Prostate gland (tissue), 2 donors: ENCODE data around the gene PTPRS. TPM values are rescaled to one million over a fixed set of nuclear protein-coding genes. Genes with fewer than 3 reads are reported as not detected.

Experiments
- DNase-seq: peaks from one replicate; pipeline ENCODE4 v3.0.0-alpha.2; 2019; ENCODE audit warnings: low spot score
- H3K27ac ChIP-seq, 2 donors: fragments of 200-600 bp; sonication (generic); 2 replicates each; pipeline ENCODE4 v1.5.1; 2017 to 2019
- H3K27me3 ChIP-seq: fragments of 200-600 bp; sonication (generic); replicated peaks from 2 replicates; pipeline ENCODE4 v1.5.1; 2019; ENCODE audit not compliant: insufficient read depth
- H3K36me3 ChIP-seq, 2 donors: fragments of 200-600 bp; sonication (generic); 1 replicate in 1 of 2; 2 replicates in 1 of 2; pipeline versions ENCODE4 v1.5.1 to v1.8.1; 2017 to 2019
- H3K4me1 ChIP-seq: fragments of 200-600 bp; sonication (generic); replicated peaks from 2 replicates; pipeline ENCODE4 v1.5.1; 2019
- H3K4me3 ChIP-seq, 2 donors: fragments of 200-600 bp; sonication (generic); 2 replicates each; pipeline ENCODE4 v1.5.1; 2017 to 2019
- H3K9me3 ChIP-seq: fragments of 200-600 bp; sonication (generic); 2 replicates; pipeline ENCODE4 v1.5.1; 2017
- POLR2A ChIP-seq: fragments of 450-650 bp; IDR thresholded peaks from one replicate; pipeline ENCODE4 v1.6.1; 2016; ENCODE audit warnings: antibody characterized with exemption, mild to moderate bottlenecking
- POLR2AphosphoS5 ChIP-seq: sonication (generic); formaldehyde crosslinking; IDR thresholded peaks from one replicate; pipeline ENCODE4 v1.6.1; 2017; ENCODE audit warnings: antibody characterized with exemption
- WGBS: methylation state at CpG from one replicate; pipeline ENCODE4 v1.1.5; 2018; 5-methylcytosine and 5-hydroxymethylcytosine counted together
- intact Hi-C: fragments of 100-400 bp; cut with DNase I; formaldehyde crosslinking; loops from one replicate; pipeline ENCODE4 v1.14.2; 2022
- total RNA-seq, 2 donors: library from RNA; depleted of rRNA; stranded (reverse); fragments of >200 nt; gene quantifications; one replicate each; pipeline ENCODE4 v1.1.0, GENCODE V29; 2016
- TF ChIP-seq, protein P1 (sequence below), 4 experiments: fragments of 200-600 bp in 2 of 4; fragments of 450-650 bp in 2 of 4; sonication (generic) in 2 of 4; IDR thresholded peaks; 1 replicate in 3 of 4; 2 replicates in 1 of 4; pipeline ENCODE4 v1.5.1; 2016 to 2019; ENCODE audit warnings: antibody characterized with exemption in 4 of 4, mild to moderate bottlenecking in 2 of 4, moderate library complexity in 2 of 4

The PTPRS gene
- total RNA-seq, 2 donors from 2014 or later = 221 to 379 TPM

DNA sequence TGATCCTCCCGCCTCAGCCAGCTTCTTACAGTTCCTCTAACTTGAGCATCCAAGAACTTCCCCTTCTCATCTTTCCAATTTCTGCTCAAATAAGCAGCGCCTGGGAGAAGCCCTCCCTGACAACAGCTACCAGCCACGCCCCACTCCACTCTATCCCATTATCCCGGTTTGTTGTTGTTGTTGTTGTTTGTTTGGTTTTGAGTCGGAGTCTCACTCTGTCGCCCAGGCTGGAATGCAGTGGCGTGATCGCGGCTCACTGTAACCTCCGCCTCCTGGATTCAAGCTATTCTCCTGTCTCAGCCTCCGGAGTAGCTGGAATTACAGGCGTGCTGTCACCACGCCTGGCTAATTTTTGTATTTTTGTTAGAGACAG lies 822 bp upstream of the PTPRS start:
- no peak overlapping the region for H3K27ac ChIP-seq

DNA sequence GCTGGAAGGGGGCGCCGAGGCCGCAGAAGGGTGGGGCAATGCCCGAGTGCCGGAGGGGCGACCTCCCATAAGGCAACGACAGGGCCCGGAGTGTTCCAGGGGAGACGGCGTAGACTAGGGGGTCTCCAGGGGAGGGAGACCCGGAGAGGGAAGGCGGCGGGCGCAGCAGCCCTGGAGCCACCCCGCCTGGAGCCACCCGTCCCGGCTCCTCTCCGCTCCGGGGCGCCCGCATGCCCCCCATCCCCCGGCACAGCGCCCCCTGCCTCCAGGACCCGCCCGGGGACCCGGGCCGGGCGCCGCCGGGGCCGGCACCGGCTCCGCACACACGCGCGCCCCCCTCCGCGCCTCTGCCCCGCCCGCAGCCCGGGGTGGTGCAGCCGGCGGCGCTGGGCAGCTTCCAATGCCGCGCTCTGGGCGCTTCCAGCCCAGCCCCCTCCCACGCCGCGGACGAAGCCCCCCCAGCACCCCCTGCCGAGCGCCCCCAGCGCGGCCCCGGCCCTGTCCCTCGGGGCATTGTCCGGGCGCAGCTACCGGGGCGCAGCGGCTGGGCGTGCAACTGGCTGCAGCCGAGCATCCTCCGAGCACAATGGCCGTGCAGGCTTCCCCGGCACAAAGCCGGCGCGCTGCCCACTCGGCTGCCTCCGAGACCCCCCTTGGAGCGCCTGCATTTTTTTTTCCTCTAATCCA lies 519 bp downstream of the PTPRS start:
- DNase-seq = no peak
- H3K9me3 ChIP-seq = no peaks in the 10 kb centered on the region
- H3K36me3 ChIP-seq = no peaks in the 10 kb centered on the region
- peak overlapping the region; percentile 44 to 58 for H3K4me3 ChIP-seq
- H3K4me1 ChIP-seq = peaks cover 8% of the 10 kb centered on the region
- H3K27ac ChIP-seq = no peak overlapping the region
- WGBS = 0% methylated on average over 23 of the region's 73 CpGs
- peaks cover 4% of the 10 kb centered on the region for H3K27me3 ChIP-seq
- TF ChIP-seq POLR2AphosphoS5 (no peak), POLR2A (no peak)
- TF ChIP-seq, protein P1, sequence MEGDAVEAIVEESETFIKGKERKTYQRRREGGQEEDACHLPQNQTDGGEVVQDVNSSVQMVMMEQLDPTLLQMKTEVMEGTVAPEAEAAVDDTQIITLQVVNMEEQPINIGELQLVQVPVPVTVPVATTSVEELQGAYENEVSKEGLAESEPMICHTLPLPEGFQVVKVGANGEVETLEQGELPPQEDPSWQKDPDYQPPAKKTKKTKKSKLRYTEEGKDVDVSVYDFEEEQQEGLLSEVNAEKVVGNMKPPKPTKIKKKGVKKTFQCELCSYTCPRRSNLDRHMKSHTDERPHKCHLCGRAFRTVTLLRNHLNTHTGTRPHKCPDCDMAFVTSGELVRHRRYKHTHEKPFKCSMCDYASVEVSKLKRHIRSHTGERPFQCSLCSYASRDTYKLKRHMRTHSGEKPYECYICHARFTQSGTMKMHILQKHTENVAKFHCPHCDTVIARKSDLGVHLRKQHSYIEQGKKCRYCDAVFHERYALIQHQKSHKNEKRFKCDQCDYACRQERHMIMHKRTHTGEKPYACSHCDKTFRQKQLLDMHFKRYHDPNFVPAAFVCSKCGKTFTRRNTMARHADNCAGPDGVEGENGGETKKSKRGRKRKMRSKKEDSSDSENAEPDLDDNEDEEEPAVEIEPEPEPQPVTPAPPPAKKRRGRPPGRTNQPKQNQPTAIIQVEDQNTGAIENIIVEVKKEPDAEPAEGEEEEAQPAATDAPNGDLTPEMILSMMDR (IDR thresholded peaks at IDR 0.05) = no peak
- intact Hi-C loops = no loop called here

More for the DNA sequence above, 822 bp upstream of the PTPRS start:
- Histone ChIP-seq H3K9me3 (no peaks in the 10 kb centered on the region), H3K4me3 (no peak overlapping the region), H3K27me3 (peaks cover 4% of the 10 kb centered on the region), H3K4me1 (peaks cover 8% of the 10 kb centered on the region), H3K36me3 (no peaks in the 10 kb centered on the region)
- 84% methylated on average over 13 of the region's 13 CpGs for WGBS
- intact Hi-C loops = no loop called here
- TF ChIP-seq, protein P1 (IDR thresholded peaks at IDR 0.05) = no peak
- TF ChIP-seq POLR2A (no peak), POLR2AphosphoS5 (no peak)
- no peak for DNase-seq

DNA sequence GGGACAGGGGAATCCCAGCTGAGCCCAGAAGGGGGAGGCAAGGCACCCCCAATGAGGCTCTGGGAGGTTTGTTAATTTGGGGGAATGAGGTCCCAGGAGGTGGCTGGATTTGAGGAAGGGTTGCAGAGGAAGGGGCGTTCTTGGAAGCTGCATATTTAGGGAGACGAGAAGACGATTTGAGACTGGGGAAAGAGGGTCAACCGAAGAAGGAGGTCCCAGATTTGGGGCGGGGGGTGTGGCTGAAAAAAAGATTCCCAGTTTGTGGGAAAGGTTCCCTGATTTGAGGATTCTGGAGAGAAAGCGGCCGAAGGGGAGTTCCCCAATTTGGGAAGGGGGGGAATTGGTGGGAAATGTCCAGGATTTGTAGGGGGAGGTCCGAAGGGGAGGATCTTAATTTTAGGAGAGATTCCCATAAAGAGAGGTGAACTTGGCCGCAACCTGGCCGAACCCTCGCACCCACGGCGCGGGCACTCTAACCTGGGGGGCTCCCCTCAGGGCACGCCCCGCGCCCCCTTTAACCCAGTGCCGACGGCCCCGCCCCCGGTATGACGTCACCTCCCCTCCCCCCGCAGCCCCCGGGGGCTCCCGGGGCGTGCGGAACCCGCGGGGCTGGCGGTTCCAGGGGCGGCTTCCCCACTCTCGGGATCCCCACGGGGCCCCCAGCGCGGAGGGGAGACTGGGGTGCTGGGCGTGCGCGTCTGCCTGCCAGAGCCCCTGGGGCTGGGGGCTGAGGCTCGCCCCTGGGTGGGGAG lies 1.2 kb downstream of the PTPRS start:
- peaks cover 4% of the 10 kb centered on the region for H3K27me3 ChIP-seq
- WGBS = under 1% methylated on average over 38 of the region's 39 CpGs
- H3K4me3 ChIP-seq = peak overlapping the region; percentile 44 to 58
- H3K9me3 ChIP-seq = no peaks in the 10 kb centered on the region
- TF ChIP-seq POLR2A (no peak), POLR2AphosphoS5 (no peak)
- TF ChIP-seq, protein P1 (IDR thresholded peaks at IDR 0.05) = no peak
- H3K27ac ChIP-seq = no peak overlapping the region
- DNase-seq = no peak
- intact Hi-C loops = no loop called here
- H3K4me1 ChIP-seq = peaks cover 8% of the 10 kb centered on the region
- no peaks in the 10 kb centered on the region for H3K36me3 ChIP-seq

DNA sequence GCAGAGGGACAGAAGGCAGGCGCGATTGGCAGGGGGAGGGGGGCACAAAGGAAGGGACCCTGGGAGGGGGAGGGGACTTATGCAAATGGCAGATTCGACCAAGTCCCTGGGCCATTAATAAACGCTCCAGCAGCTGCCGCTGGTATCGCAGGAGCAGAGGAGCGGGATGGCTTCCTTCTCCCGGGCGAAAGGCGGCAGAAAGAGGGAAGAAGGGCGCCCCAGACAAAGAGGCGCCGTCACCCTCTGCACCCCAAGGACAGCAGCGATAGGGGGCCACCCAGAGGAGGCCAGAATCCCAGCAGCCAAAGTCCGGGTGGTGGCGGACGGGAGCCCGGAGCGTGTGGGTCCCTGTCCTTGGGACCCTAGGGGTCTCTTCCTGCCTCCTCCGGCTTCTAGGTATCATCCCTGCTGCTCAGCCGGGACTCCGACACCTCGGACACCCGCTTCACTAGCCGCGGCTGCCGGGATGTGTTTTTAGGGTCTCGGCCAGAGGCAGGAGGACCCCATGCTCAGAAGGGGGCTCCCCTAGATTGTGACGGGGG lies 1.9 kb downstream of the PTPRS start:
- Histone ChIP-seq H3K4me1 (peaks cover 8% of the 10 kb centered on the region), H3K36me3 (no peaks in the 10 kb centered on the region), H3K9me3 (no peaks in the 10 kb centered on the region), H3K27me3 (peaks cover 4% of the 10 kb centered on the region), H3K4me3 (no peak overlapping the region), H3K27ac (no peak overlapping the region)
- intact Hi-C loops = no loop called here
- no peak for DNase-seq
- no peak for TF ChIP-seq POLR2A
- no peak for TF ChIP-seq POLR2AphosphoS5
- TF ChIP-seq, protein P1 (IDR thresholded peaks at IDR 0.05) = peak in 1 of 4 experiments; percentile 15
- WGBS = 8% methylated on average over 29 of the region's 29 CpGs
